LNCAP (cell line): ENCODE results near the gene FSHB.

Experiments
- TF ChIP-seq, protein P1 (sequence below): fragments of 450-650 bp; IDR thresholded peaks from 2 replicates; pipeline ENCODE4 v1.5.1; 2017; ENCODE audit warnings: mild to moderate bottlenecking

Gene FSHB

DNA sequence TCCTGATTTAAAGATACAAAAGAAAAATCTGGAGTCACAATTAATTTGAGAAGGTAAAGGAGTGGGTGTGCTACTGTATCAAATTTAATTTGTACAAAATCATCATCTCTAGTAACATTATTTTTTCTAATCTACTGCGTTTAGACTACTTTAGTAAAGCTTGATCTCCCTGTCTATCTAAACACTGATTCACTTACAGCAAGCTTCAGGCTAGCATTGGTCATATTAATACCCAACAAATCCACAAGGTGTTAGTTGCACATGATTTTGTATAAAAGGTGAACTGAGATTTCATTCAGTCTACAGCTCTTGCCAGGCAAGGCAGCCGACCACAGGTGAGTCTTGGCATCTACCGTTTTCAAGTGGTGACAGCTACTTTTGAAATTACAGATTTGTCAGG is at the start of gene FSHB:
TSS of gene FSHB (plus strand) at position 301 of the 400 bp plus-strand sequence. CDS start 889 bp downstream, outside the sequence.
- TF ChIP-seq, protein P1, sequence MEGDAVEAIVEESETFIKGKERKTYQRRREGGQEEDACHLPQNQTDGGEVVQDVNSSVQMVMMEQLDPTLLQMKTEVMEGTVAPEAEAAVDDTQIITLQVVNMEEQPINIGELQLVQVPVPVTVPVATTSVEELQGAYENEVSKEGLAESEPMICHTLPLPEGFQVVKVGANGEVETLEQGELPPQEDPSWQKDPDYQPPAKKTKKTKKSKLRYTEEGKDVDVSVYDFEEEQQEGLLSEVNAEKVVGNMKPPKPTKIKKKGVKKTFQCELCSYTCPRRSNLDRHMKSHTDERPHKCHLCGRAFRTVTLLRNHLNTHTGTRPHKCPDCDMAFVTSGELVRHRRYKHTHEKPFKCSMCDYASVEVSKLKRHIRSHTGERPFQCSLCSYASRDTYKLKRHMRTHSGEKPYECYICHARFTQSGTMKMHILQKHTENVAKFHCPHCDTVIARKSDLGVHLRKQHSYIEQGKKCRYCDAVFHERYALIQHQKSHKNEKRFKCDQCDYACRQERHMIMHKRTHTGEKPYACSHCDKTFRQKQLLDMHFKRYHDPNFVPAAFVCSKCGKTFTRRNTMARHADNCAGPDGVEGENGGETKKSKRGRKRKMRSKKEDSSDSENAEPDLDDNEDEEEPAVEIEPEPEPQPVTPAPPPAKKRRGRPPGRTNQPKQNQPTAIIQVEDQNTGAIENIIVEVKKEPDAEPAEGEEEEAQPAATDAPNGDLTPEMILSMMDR, result no peak

DNA sequence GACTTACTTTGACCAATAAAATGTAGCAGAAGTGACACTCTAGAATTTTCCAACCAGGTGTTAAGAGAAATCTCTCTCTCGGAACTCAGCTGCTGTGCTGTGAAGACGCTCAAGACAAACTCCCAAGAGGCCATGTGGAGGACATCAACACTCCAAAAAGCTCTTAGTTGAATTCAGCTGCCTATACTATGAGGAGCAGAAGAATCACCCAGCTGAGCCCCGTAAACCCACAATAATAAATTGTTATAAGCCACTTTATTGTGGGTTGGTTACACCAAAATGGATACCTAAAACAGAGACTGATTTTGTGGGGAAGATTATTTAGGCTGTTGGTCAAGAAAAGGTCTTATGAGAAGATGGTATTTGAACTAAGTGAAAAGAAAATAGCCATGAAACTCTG is 44.1 kb upstream of the FSHB start:
- TF ChIP-seq, protein P1, result no peak

DNA sequence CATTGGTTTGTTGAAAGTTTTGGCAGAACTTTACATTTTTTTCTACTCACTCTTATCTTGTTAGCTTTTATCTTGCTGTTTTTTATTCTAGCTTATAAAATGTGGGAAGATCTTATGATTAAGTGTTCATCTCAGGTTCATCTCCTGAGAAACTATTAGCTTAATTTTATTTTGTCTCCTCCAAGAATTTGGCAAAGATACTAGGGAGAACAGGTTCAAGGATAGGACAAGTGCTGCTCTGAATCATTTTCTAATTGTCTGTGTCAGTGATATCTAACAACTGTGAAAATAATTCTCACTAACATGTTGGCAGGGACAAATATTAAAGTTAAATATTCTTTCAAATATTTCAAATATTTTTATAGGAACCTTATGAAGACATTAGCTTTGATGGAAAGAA is 38.2 kb upstream of the FSHB start:
- TF ChIP-seq, protein P1, result no peak

DNA sequence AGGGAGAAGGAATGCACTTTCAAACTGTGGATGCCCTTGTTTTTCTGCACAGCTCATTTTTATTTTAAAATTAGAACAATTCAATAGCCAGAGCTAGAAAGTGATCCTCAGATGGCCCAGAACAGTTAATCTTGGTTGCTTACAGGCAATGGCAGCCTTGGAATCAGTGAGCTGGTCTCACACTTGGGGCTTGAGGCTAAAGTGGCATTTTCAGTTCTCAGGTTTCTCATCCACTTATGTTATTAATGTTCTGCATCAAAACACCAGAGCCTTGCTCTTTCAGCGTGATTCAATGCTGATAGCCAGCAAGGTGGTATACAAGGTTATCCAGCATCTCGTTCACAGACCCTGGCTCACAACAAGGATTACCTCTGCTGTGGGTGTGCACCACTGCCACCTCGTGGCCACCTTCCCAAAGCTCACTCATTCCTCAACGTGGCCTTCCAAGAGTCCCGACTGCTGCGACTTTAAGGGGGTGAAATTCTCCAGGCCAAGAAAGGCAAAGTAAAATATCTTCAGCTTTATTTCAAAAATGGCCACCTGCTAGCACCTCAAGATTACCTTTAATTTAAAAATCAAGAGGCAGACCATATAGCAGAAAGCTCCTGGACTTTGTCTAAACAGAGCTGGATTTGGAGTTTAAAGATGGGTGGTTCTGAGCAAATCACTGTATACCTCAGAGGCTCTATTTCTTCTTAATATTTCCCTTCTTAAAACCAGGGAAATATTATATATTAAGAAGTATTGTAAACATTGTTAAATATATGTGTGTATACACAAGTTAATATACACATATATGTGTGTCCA is 34.2 kb upstream of the FSHB start:
- TF ChIP-seq, protein P1, result peak; percentile 88

DNA sequence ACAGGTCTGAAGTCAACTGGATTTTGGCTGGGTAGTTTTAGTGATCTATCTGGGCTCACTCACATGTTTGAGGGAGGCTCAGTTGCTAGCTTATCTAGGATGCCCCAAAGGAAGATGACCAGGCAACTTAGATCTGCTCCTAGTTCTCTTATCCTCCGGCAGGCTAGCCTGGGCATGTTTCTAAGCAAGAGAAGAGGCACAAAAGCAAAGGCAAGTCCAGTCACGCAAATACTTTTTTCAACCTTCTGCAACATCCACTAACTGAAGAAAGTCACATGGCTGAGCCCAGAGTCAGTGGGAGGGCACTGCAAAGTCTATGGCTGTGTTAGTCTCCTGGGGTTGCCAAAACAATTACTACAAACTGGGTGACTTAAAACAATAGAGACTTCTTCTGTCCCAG is 32.9 kb upstream of the FSHB start:
- TF ChIP-seq, protein P1, result no peak

DNA sequence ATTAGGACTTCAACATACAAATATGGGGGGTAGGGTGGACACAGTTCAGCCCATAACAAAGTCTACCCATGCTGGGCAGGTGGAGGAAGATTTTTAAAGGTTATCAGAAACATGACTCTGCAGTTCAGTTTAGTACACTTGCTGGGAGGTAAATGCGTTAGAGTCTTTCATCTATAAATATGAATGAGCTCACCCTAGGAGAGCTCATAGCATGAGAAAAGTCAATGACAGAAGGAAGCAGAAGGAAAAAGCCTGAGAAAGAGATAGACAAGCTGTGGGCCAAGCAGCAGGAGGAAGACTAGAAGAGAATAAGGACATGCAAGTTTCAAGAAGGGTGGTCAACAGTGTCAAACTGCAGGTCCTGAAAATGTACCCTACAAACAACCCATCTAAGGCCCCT is 27.0 kb upstream of the FSHB start:
- TF ChIP-seq, protein P1, result no peak

DNA sequence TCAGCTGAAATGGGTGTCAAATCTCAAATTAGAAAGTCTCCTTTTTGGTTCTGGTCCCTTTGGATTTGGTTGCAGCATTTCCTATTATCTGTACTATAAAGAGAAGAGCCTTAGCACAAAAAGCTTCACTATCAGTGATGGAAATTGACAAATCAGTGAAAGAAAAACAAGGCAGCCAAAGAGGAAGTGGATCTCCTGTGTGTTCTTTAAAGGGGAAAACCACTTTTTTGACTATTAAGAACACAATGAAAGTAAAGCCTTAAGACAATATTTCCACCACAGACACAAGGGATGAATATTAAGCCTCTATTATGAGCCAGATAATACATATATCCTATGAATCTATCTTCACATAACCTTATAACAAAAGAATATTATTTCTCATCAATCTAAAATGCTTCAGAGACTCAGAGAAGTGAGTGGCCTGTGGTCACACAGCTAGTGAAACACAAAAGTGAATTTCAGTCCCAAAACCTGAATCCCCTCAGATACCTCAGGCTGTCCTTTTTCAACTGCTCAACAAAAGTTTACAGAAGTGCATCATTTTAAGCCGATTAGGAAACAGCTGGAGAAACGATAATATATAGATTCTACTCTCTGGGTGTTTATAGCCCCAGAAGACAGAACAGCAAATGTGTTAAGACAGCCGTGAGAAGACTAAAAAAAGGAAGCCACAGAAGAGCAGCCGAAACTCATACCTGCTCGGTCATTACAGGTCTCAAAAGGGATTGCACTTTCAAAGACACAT is 24.4 kb upstream of the FSHB start:
- TF ChIP-seq, protein P1, result no peak
